Renal cortex interstitium (tissue), 11 donors: Measurements from ENCODE around the gene PRDX2. TPM values are rescaled to one million over a fixed set of nuclear protein-coding genes. Genes with fewer than 3 reads are reported as not detected.

Source experiments
- DNase-seq, 11 donors: peaks; one replicate each; pipeline ENCODE4 v3.0.0-alpha.2; 2013; ENCODE audit warnings: low read depth in 9 of 11, low spot score in 4 of 11; ENCODE audit errors: extremely low read depth in 1 of 11
- polyA plus RNA-seq, 3 donors: library from polyadenylated mRNA; unstranded; fragments of 120-200 nt; gene quantifications; one replicate each; pipeline ENCODE4 v1.2.1, GENCODE V29; 2013; ENCODE audit not compliant: insufficient read length in 3 of 3

The PRDX2 gene
- polyA plus RNA-seq, 3 donors: 283 to 360 (median 327) TPM

- DNase-seq: no peak
These were observed 31.9 kb downstream of the PRDX2 start for GRCh38 chr19:12769689-12770088.

GRCh38 chr19:12767666-12768065, 33.9 kb downstream of the PRDX2 start:
- DNase-seq: no peak

GRCh38 chr19:12767150-12767549, 34.5 kb downstream of the PRDX2 start:
- DNase-seq: no peak

GRCh38 chr19:12766051-12766521, 35.5 kb downstream of the PRDX2 start:
- DNase-seq: peak in 2 of 11 donors; percentile 72 to 79

GRCh38 chr19:12764698-12765097, 36.9 kb downstream of the PRDX2 start:
- no peak for DNase-seq

GRCh38 chr19:12763100-12763499, 38.5 kb downstream of the PRDX2 start:
- no peak for DNase-seq

- DNase-seq: no peak
These were observed 41.9 kb downstream of the PRDX2 start for GRCh38 chr19:12759686-12760085.

- peak in 6 of 11 donors; percentile 37 to 70 (median 60) for DNase-seq
These were observed 43.9 kb downstream of the PRDX2 start for GRCh38 chr19:12757544-12758274.

- no peak for DNase-seq
These were observed 45.3 kb downstream of the PRDX2 start for GRCh38 chr19:12756150-12756883.

GRCh38 chr19:12754465-12755196, 47.0 kb downstream of the PRDX2 start:
- no peak for DNase-seq

GRCh38 chr19:12752056-12752781, 49.4 kb downstream of the PRDX2 start:
- no peak for DNase-seq

- no peak for DNase-seq
These were observed 50.0 kb downstream of the PRDX2 start, which contains the start of gene BEST2 for GRCh38 chr19:12751635-12752034. Gene BEST2 (plus strand): TSS chr19:12751791. CDS start chr19:12752593, 802 bp downstream.

- no peak for DNase-seq
These were observed 50.7 kb downstream of the PRDX2 start for GRCh38 chr19:12750851-12751250.

GRCh38 chr19:12749938-12750521, 51.6 kb downstream of the PRDX2 start:
- no peak for DNase-seq

- no peak for DNase-seq
These were observed 53.1 kb downstream of the PRDX2 start for GRCh38 chr19:12748489-12748888.
